Femur (tissue), 1 donor: ENCODE results near the gene OVOL1.
"Not testable (repeated sequence)": the region's sequence is repeated elsewhere in the genome, so short reads cannot be mapped to it uniquely, and the experiment has no call there.

Experiments used
- DNase-seq: peaks from one replicate; pipeline ENCODE4 v3.0.0-alpha.2; 2017

The OVOL1 gene

DNA sequence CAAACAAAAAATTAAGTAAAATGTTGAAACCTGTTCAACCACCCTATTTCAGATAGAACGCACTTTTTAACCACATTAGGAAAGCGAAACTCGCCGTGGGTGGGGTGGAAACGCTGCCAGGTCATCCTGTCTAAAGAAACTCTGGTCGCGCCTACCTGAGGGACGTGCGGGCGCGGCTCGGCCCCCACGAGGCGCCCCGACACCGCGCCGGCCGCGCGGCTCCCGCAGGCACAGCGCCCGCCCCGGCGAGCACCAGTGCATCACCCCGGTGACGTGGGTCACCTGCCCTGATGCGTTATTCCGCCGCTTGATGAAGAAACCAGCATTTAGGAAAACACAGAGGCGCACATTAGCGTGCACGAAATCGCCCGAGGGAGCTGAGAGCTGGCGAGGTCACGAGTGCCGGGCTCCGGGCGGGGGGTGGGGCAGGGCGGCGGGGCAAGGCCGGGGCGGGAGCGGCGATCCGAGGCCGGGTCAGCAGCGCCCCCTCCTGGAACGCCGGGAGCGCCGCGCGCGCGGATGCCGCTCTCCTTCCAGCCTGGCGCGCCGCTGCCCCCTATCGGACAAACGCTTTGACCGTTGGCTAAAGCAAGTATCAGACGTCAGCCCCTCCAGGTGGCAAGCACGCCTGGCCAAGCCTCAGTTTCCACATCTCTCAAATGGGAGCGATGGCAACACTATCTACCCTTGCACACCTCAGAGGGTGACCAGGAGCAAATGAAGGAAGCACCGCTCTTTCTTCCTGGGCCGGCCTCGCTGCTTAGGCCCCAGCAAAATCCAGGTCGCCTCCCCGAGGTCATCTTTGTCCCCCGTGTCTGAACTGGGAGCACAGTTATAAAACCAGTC, 31.2 kb downstream of the OVOL1 start:
- DNase-seq = peak; percentile 94

DNA sequence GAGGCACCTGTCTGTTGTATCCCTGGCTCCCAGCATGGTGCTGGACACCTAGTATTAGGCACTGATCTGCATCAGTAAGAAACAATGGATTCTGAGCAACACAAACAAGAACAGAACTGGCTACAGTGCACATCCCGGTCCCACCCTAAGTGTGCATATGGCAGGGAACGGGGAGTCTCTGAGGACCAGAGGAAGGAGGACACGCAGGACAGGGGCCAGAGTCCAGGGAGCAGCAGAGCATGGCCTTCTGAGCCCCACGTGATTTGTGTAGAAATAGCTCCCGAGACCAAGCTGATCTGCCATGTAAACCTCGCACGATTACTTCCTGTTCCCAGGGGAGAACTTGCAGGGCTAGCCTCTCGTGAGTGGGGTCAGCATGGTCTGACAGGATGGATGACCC, 34.2 kb downstream of the OVOL1 start:
- DNase-seq = no peak

DNA sequence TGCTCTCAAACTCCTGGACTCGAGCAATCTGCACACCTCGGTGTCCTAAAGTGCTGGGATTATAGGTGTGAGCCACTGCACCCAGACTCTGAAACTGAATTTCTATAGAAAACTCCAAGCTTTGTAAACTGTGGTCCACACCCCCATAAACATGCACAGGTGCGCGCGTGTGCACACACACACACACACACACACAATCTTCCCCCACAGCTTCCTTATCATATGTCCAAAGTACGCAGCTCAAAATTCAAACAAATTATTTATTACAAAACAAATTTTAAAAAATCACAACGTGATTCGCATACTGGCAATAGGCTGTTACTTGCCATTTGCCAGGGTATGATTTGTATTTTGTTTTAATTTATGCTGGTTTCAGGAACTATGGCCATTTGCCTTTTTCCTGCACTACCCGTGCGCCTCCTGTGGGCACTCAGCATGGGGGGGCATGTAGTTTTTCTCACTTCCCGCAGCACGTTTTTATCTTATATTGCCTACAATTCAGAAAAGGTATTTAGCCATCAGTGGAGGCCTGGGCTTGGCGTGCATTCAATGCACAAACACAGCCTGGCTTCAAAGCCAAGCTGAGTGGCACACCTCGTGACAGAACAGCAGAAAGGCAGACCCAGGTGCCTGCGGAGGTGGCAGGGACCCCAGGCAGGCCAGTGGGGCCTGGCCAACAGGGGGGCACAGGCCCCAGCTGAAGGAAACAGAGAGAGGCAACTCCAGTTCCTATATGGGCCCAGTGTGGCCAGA, 36.1 kb downstream of the OVOL1 start:
- DNase-seq = no peak

DNA sequence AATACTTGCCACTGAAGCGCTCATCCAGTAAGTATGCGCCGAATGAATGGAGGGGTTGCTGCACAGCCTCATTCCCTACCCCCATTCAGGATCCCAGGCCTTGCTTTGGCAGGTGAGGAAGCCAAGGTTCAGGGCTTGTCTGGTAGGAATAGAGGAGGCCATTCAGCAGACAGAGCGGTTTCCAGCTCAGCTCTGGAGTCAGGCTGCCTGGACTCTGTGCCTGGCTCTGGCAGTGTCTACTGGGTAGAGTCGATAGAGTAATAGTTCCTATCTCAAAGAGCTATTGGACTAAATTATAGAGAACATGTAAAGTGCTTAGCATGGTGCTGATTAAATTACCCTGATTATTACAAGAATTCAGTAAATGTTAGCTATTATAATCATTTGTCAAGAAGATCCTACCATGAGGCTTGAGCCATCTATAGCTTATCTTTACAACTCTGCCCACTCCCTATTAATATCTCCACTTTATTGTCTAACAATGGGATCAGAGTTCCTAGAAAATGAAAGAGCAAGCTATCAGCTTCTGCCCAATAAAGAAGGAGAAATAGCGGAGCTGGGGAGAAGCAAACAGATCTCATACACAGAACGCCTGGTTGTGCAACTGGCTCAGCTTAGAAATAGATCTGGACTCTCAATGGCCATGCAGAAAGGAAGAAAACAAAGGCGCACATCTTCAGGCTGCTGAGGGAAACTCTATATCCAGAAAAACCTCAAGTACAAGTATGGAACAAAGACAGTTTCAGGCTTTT, 40.3 kb downstream of the OVOL1 start:
- DNase-seq = no peak

DNA sequence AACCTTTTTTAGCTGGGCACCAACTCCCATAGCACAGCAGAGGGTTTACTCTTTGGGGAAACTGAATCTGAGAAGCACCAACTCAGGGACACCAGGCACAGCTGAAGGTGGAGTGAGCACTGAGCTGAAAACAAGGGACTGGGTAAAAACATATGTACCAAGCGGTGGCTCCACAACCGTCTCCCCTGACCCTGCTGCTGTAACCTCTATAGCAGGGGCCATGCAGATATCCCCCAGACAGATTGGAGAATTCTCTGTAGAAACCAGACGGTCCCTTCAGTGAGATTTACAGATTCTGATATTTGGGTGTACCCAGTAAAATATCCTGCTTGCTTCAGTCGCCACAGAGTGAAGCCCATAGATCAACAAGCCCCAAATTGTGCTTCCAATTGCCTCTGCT, 42.6 kb downstream of the OVOL1 start:
- no peak for DNase-seq

DNA sequence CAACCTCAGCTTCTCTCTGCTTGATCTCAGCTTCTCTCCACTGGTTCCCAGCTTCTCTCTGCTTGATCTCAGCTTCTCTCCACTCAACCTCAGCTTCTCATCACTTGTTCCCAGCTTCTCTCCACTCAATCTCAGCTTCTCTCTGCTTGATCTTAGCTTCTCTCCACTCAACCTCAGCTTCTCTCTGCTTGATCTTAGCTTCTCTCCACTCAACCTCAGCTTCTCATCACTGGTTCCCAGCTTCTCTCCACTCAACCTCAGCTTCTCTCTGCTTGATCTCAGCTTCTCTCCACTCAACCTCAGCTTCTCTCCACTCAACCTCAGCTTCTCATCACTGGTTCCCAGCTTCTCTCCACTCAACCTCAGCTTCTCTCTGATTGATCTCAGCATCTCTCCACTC, 45.4 kb downstream of the OVOL1 start:
- DNase-seq = not testable (repeated sequence)

DNA sequence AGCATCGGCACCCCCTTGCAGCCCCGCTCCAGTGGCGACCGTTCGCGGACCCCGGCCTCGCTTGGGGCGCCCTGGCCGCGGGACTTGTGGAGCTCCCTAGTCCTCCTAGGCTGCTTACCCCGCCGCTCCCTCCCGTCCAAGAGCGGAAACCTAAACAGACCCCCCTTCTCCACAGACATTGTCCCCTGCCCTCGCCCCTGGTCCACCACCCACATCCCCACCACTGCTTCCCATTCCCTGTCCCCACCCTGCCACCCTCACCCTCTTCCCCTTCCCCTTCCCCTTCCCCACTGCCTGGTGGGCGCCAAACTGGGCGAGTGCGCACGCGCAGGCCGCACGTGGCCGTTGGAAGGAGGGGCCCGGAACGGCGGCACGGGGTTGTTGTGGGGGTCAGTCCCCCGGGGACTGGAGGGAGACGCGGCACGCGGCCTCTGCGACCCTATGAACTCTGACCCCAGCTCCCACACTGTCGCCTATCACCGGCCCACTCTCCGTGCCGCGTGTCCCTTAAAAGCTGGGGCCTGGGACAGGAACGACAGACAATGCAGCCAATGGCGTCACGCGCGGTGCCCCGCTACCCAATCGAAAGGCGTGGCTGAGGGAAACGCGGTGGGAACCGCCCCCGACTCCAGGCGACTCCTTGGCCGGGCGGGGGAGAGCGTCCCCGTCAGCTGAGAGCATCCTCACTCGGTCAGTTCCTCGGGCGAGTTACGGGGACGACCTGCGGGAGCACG, 46.6 kb downstream of the OVOL1 start, which contains the start of gene SNX32:
Gene SNX32 (plus strand): TSS at position 667 of the 734 bp plus-strand sequence. CDS start 103 bp downstream, outside the sequence.
- peak; percentile 97 for DNase-seq

DNA sequence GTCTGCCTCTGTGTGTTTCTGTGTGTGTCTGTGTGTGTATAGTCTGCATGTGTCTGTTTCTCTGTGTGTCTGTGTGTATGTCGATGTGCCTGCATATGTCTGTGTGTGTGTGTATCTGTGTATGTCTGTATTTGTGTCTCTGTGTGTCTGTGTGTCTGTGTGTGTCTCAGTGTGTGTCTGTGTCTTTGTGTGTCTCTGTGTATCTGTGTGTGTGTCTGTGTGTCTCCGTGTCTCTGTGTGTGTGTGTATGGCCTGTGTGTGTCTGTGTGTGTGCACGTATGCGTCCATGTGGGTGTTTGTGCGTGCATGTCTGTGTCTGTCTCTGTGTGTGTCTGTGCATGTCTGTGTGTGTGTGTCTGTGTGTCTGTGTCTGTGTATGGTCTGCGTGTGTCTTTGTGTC, 47.3 kb downstream of the OVOL1 start:
- no peak for DNase-seq

DNA sequence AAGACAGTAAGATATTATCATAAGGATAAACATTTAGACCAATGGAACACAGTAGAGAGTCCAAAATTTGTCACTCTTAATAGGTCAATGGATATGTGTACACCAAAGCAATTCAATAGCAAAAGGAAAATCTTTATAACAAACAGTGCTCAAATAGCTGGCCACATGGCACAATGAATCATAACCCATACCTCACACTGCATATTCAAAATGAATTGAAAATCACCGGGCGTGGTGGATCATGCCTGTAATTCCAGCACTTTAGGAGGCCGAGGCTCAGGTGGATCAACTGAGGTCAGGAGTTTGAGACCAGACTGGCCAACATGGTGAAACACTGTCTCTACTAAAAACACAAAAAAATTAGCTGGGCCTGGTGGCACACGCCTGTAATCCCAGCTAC, 55.3 kb downstream of the OVOL1 start:
- DNase-seq = no peak

DNA sequence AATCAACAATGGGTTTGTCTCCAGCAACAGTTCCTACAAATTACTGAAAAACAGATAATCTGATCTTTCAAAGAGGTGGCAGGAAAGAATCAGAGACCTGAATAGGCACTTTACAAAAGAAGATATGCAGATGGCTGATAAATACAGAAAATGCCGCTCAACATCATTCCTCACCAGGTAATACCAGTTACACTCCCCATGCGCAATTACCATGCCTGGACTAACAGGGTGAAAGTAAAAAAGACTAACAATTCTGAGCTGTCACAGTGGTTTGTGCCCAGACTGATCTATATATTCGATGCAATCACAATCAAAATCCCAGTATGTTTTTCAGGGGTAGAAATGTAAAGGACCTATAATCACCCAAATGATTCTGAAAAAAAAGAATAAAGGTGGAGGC, 56.9 kb downstream of the OVOL1 start:
- DNase-seq = no peak

DNA sequence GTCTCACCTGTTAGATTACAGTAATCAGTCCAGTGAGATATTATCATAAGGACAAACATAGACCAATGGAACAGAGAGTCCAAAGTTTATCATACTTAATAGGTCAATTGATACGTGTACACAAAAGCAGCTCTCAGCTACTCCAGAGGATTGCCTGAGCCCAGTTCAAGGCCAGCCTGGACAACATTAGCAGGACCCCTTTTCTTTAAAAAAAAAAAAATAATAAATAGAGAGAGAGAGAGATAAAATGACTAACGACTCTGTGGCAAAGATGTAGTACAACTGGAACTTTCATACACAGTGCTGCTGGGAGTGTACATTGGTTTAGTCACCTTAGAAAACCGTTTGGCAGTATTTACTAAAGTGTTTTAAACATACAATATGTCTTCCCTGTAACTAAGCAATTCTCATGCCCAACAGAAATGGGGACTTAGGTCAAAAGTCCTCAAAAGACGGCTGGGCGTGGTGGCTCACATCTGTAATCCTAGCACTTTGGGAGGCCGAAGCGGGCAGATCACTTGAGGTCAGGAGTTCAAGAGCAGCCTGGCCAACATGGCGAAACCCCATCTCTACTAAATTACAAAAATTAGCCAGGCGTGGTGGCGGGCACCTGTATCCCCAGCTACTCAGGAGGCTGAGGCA, 57.5 kb downstream of the OVOL1 start:
- no peak for DNase-seq
